NB4 (cell line): ENCODE results near the gene PCNX3.

Experiments used
- POLR2A ChIP-seq: IDR thresholded peaks from 2 replicates; pipeline ENCODE4 v1.6.1; 2011; ENCODE audit warnings: mild to moderate bottlenecking; ENCODE audit not compliant: insufficient read length; ENCODE audit errors: extremely low read depth
- TF ChIP-seq, protein P1 (sequence below): IDR thresholded peaks from one replicate; pipeline ENCODE4 v1.5.1; 2012; ENCODE audit warnings: low read depth, low read length

DNA sequence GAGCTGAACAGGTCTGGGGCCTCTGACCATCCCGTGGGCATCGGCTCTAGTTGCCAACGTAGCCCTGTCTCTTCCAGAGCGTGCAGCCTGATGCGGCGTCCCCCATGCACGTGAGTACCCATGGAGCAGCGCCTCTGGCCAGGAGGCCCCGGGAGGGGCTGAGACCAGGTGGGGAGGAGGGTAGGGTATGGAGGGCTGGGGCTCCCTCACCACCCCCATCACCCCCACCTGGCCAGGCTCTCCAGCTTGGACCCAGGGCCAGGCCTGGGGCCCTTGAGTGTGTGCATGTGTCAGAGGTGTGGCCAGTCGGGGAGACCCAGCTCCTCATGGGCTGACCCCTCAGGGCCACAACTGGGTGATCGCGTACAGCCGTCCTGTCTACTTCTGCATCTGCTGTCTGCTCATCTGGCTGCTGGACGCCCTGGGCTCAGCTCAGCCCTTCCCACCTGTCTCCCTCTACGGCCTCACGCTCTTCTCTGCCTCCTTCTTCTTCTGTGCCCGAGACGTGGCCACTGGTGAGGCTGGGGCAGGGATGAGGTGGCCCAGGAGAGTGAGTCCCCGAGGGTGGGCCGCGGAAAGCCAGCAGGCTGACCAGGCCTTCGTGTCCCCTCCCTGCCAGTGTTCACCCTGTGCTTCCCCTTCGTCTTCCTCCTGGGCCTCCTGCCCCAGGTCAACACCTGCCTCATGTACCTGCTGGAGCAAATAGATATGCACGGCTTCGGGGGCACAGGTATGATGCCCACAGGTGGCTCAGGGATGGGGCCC, 8.5 kb downstream of the PCNX3 start:
- TF ChIP-seq, protein P1, sequence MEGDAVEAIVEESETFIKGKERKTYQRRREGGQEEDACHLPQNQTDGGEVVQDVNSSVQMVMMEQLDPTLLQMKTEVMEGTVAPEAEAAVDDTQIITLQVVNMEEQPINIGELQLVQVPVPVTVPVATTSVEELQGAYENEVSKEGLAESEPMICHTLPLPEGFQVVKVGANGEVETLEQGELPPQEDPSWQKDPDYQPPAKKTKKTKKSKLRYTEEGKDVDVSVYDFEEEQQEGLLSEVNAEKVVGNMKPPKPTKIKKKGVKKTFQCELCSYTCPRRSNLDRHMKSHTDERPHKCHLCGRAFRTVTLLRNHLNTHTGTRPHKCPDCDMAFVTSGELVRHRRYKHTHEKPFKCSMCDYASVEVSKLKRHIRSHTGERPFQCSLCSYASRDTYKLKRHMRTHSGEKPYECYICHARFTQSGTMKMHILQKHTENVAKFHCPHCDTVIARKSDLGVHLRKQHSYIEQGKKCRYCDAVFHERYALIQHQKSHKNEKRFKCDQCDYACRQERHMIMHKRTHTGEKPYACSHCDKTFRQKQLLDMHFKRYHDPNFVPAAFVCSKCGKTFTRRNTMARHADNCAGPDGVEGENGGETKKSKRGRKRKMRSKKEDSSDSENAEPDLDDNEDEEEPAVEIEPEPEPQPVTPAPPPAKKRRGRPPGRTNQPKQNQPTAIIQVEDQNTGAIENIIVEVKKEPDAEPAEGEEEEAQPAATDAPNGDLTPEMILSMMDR = no peak
- no peak for TF ChIP-seq POLR2A
